Measurements from ENCODE around the gene SEC31A.

Gene SEC31A

GRCh38 chr4:82792912-82793649 lies 97.9 kb downstream of the SEC31A start:
- DNase-seq (ENCODE audit: low read depth, low spot score) = no peak

- no peak for DNase-seq (ENCODE audit: low read depth, low spot score)
Measured at GRCh38 chr4:82791179-82791578, 99.8 kb downstream of the SEC31A start.

GRCh38 chr4:82790060-82790660 lies 100.8 kb downstream of the SEC31A start:
- DNase-seq (ENCODE audit: low read depth, low spot score) = no peak

GRCh38 chr4:82789025-82789776 lies 101.8 kb downstream of the SEC31A start:
- no peak for DNase-seq (ENCODE audit: low read depth, low spot score)

- no peak for DNase-seq (ENCODE audit: low read depth, low spot score)
Measured at GRCh38 chr4:82787342-82787741, 103.6 kb downstream of the SEC31A start.

GRCh38 chr4:82786828-82787227 lies 104.1 kb downstream of the SEC31A start:
- no peak for DNase-seq (ENCODE audit: low read depth, low spot score)

GRCh38 chr4:82785611-82786400 lies 105.1 kb downstream of the SEC31A start:
- DNase-seq (ENCODE audit: low read depth, low spot score) = no peak

GRCh38 chr4:82784681-82785610 lies 106.0 kb downstream of the SEC31A start:
- no peak for DNase-seq (ENCODE audit: low read depth, low spot score)

GRCh38 chr4:82782626-82783345 lies 108.2 kb downstream of the SEC31A start:
- no peak for DNase-seq (ENCODE audit: low read depth, low spot score)

- no peak for DNase-seq (ENCODE audit: low read depth, low spot score)
Measured at GRCh38 chr4:82780752-82781231, 110.2 kb downstream of the SEC31A start.

- DNase-seq (ENCODE audit: low read depth, low spot score) = no peak
Measured at GRCh38 chr4:82780170-82780751, 110.7 kb downstream of the SEC31A start.

GRCh38 chr4:82779032-82779431 lies 111.9 kb downstream of the SEC31A start:
- no peak for DNase-seq (ENCODE audit: low read depth, low spot score)

- no peak for DNase-seq (ENCODE audit: low read depth, low spot score)
Measured at GRCh38 chr4:82777857-82778525, 113.0 kb downstream of the SEC31A start.

- DNase-seq (ENCODE audit: low read depth, low spot score) = no peak
Measured at GRCh38 chr4:82776925-82777542, 113.9 kb downstream of the SEC31A start.

- DNase-seq (ENCODE audit: low read depth, low spot score) = no peak
Measured at GRCh38 chr4:82775243-82775642, 115.7 kb downstream of the SEC31A start.

GRCh38 chr4:82774711-82775171 lies 116.2 kb downstream of the SEC31A start:
- no peak for DNase-seq (ENCODE audit: low read depth, low spot score)

GRCh38 chr4:82773057-82773456 lies 117.9 kb downstream of the SEC31A start:
- DNase-seq (ENCODE audit: low read depth, low spot score) = no peak

- no peak for DNase-seq (ENCODE audit: low read depth, low spot score)
Measured at GRCh38 chr4:82770607-82771006, 120.3 kb downstream of the SEC31A start.

Data from activated CD4-positive, CD25-positive, alpha-beta regulatory T cell treated with anti-CD3 and anti-CD28 coated beads, Interleukin-2, amount 50 U/mL, for 16 hours (primary cell).